Tibial artery (tissue), 4 donors: ENCODE data around the gene PCDH7.

Source experiments
- DNase-seq, 2 donors: peaks; one replicate each; pipeline ENCODE4 v3.0.0-alpha.2; 2019
- H3K27ac ChIP-seq, 2 donors: fragments of 200-600 bp; sonication (generic) in 1 of 2; 1 replicate in 1 of 2; 2 replicates in 1 of 2; pipeline ENCODE4 v1.5.1; 2018 to 2019; ENCODE audit warnings: mild to moderate bottlenecking in 1 of 2
- H3K27me3 ChIP-seq, 2 donors: fragments of 200-600 bp; sonication (generic) in 1 of 2; one replicate each; pipeline versions ENCODE4 v1.5.1 to v1.6.0; 2016 to 2019
- H3K36me3 ChIP-seq, 3 donors: fragments of 200-600 bp; sonication (generic) in 2 of 3; one replicate each; pipeline ENCODE4 v1.5.1; 2016 to 2019; ENCODE audit warnings: mild to moderate bottlenecking in 2 of 3
- H3K4me1 ChIP-seq, 4 donors: fragments of 200-600 bp; sonication (generic) in 2 of 4; 1 replicate in 3 of 4; 2 replicates in 1 of 4; pipeline ENCODE4 v1.5.1; 2016 to 2019
- H3K4me3 ChIP-seq, 2 donors: fragments of 200-600 bp; sonication (generic) in 1 of 2; 1 replicate in 1 of 2; 2 replicates in 1 of 2; pipeline ENCODE4 v1.5.1; 2018 to 2019; ENCODE audit warnings: mild to moderate bottlenecking in 2 of 2
- H3K9me3 ChIP-seq, 3 donors: fragments of 200-600 bp; sonication (generic) in 1 of 3; one replicate each; pipeline ENCODE4 v1.5.1; 2016 to 2019
- intact Hi-C: fragments of 100-400 bp; cut with DNase I; formaldehyde crosslinking; loops from one replicate; pipeline ENCODE4 v1.15.0; 2023; ENCODE audit warnings: low total_unique reads
- TF ChIP-seq, protein P1 (sequence below), 2 experiments: fragments of 200-600 bp in 1 of 2; fragments of 450-650 bp in 1 of 2; IDR thresholded peaks; one replicate each; pipeline ENCODE4 v1.5.1; 2017 to 2019; ENCODE audit warnings: antibody characterized with exemption in 2 of 2, mild to moderate bottlenecking in 1 of 2, moderate library complexity in 1 of 2

The PCDH7 gene

GRCh38 chr4:30754021-30754420 is 33.9 kb downstream of the PCDH7 start:
- H3K9me3 ChIP-seq, result no peaks in the 10 kb centered on the region
- no peak overlapping the region for H3K4me3 ChIP-seq
- H3K27ac ChIP-seq, result peak overlapping the region in 1 of 2 donors; percentile 45
- no peaks in the 10 kb centered on the region for H3K36me3 ChIP-seq
- no peak for DNase-seq
- TF ChIP-seq, protein P1, sequence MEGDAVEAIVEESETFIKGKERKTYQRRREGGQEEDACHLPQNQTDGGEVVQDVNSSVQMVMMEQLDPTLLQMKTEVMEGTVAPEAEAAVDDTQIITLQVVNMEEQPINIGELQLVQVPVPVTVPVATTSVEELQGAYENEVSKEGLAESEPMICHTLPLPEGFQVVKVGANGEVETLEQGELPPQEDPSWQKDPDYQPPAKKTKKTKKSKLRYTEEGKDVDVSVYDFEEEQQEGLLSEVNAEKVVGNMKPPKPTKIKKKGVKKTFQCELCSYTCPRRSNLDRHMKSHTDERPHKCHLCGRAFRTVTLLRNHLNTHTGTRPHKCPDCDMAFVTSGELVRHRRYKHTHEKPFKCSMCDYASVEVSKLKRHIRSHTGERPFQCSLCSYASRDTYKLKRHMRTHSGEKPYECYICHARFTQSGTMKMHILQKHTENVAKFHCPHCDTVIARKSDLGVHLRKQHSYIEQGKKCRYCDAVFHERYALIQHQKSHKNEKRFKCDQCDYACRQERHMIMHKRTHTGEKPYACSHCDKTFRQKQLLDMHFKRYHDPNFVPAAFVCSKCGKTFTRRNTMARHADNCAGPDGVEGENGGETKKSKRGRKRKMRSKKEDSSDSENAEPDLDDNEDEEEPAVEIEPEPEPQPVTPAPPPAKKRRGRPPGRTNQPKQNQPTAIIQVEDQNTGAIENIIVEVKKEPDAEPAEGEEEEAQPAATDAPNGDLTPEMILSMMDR (IDR thresholded peaks at IDR 0.05), result no peak
- intact Hi-C loops, result no loop called here
- peaks cover 0 to 54% (median 9%) of the 10 kb centered on the region in 4 donors for H3K4me1 ChIP-seq
- H3K27me3 ChIP-seq, result no peaks in the 10 kb centered on the region

- TF ChIP-seq, protein P1 (IDR thresholded peaks at IDR 0.05), result no peak
- intact Hi-C loops, result no loop called here
These were observed 35.2 kb downstream of the PCDH7 start for GRCh38 chr4:30755346-30755745.

GRCh38 chr4:30756553-30756952 is 36.4 kb downstream of the PCDH7 start:
- Histone ChIP-seq H3K4me1 (peaks cover 0 to 57% (median 8%) of the 10 kb centered on the region in 4 donors), H3K4me3 (no peak overlapping the region), H3K27ac (no peak overlapping the region), H3K36me3 (no peaks in the 10 kb centered on the region), H3K9me3 (no peaks in the 10 kb centered on the region), H3K27me3 (no peaks in the 10 kb centered on the region)
- intact Hi-C loops, result no loop called here
- TF ChIP-seq, protein P1 (IDR thresholded peaks at IDR 0.05), result no peak
- no peak for DNase-seq

More at GRCh38 chr4:30755346-30755745, 35.2 kb downstream of the PCDH7 start:
- no peak overlapping the region for H3K27ac ChIP-seq
- no peak overlapping the region for H3K4me3 ChIP-seq
- H3K4me1 ChIP-seq, result peaks cover 0 to 56% (median 8%) of the 10 kb centered on the region in 4 donors
- no peaks in the 10 kb centered on the region for H3K36me3 ChIP-seq
- H3K27me3 ChIP-seq, result no peaks in the 10 kb centered on the region
- DNase-seq, result no peak
- H3K9me3 ChIP-seq, result no peaks in the 10 kb centered on the region

- no peaks in the 10 kb centered on the region for H3K27me3 ChIP-seq
- no peaks in the 10 kb centered on the region for H3K36me3 ChIP-seq
- no peak for DNase-seq
- TF ChIP-seq, protein P1 (IDR thresholded peaks at IDR 0.05), result no peak
- H3K4me1 ChIP-seq, result peaks cover 0 to 59% (median 8%) of the 10 kb centered on the region in 4 donors
- intact Hi-C loops, result no loop called here
- no peak overlapping the region for H3K27ac ChIP-seq
- H3K9me3 ChIP-seq, result no peaks in the 10 kb centered on the region
- H3K4me3 ChIP-seq, result no peak overlapping the region
These were observed 37.2 kb downstream of the PCDH7 start for GRCh38 chr4:30757357-30757756.

- Histone ChIP-seq H3K4me3 (no peak overlapping the region), H3K27ac (no peak overlapping the region), H3K9me3 (no peaks in the 10 kb centered on the region), H3K4me1 (peaks cover 0 to 47% (median 0%) of the 10 kb centered on the region in 4 donors), H3K27me3 (no peaks in the 10 kb centered on the region), H3K36me3 (no peaks in the 10 kb centered on the region)
- intact Hi-C loops, result no loop called here
- TF ChIP-seq, protein P1 (IDR thresholded peaks at IDR 0.05), result no peak
- no peak for DNase-seq
These were observed 40.4 kb downstream of the PCDH7 start for GRCh38 chr4:30760551-30760950.

- no peak overlapping the region for H3K4me3 ChIP-seq
- intact Hi-C loops, result no loop called here
- no peak overlapping the region for H3K27ac ChIP-seq
- TF ChIP-seq, protein P1 (IDR thresholded peaks at IDR 0.05), result no peak
- peaks cover 0 to 45% (median 3%) of the 10 kb centered on the region in 4 donors for H3K4me1 ChIP-seq
- H3K9me3 ChIP-seq, result no peaks in the 10 kb centered on the region
- no peaks in the 10 kb centered on the region for H3K27me3 ChIP-seq
- DNase-seq, result no peak
- no peaks in the 10 kb centered on the region for H3K36me3 ChIP-seq
These were observed 43.2 kb downstream of the PCDH7 start for GRCh38 chr4:30763321-30763727.
